ENCODE results near the gene FAM20C.
"Not testable (repeated sequence)": the region's sequence is repeated elsewhere in the genome, so short reads cannot be mapped to it uniquely, and the experiment has no call there.

The FAM20C gene

GRCh38 chr7:192701-193480 is 520 bp downstream of the FAM20C start:
- no peak for DNase-seq (ENCODE audit: low read depth)

DNA sequence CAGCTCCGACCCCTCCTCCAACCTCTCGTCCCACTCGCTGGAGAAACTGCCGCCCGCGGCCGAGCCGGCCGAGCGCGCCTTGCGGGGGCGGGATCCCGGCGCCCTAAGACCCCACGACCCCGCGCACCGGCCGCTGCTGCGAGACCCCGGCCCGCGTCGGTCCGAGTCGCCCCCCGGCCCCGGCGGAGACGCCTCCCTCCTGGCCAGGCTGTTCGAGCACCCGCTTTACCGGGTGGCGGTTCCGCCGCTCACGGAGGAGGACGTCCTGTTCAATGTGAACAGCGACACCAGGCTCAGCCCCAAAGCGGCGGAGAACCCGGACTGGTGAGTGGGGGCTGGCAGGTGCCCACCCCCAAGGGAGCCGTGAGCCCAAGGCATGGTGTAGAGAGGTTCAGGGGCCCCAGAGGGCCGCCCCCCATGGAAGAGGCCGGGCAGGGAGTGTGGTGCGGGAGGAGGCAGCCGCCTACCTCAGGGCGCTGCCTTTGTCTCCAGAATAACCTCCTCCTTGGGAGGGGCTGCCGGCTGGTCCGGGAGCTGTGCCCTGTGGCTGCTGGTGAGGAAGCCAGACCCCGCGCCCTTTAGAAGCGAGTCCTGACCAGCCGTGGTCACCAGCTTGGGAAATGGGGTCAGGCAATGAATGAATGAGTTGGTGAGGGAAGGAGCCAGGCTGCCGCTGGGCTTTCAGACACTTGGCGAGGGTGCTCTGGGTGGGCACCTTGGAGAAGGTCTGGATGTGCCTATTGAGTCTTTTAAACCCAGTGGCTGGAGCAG is 1.3 kb downstream of the FAM20C start:
- DNase-seq (ENCODE audit: low read depth) = no peak

DNA sequence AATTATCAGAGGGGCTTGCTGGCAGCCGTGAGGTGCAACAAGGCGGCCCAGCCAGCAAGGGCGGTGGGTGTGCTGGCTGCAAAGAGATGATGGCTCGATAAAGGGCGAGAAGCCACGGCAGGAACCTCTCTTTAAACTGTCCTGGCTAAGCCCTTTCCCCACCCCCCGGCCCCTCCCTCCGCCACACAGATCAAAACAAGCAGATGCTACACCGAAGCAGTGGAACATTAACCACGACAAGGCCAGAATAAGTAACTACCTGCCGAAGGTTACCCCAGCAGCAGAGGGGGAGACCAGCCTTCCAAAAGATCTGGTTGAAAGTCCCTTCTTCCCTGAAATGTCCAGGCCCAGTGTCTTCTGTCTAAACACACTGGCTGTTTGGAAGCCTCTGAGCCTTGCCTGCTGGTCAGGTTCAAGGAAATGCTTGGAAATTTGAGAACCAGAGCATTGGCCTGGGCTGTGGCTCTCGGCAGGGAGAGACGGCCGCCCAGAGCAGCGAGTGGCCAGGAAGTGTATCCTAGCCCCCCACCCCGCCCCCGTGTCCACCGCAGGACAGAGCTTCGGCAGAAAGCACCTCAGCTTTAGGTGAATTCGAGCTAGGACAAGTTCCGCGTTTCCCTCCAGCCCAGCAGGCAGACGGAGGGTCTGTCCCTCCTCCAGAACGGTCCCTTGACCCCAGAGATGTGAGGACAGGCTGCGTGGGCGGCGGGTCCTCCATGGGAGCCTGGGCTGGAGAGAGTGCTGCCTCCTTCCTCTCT is 2.1 kb downstream of the FAM20C start:
- DNase-seq (ENCODE audit: low read depth) = no peak

- DNase-seq (ENCODE audit: low read depth) = no peak
Measured at GRCh38 chr7:195010-195829, 2.8 kb downstream of the FAM20C start.

DNA sequence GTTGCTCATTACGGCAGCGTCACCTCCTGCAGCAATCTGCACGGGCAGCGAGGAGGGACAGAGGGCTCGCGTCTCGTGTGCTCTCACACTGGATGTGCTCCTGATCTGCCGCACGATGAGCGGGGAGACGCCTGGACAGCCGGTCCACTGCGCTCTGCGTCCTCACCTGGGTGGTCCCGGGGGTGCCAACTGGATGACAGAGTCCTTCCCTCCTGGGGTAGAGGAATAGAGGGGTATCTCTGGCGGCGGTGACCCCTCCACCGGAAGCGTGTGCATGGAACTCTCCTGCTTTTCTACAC is 3.4 kb downstream of the FAM20C start:
- DNase-seq (ENCODE audit: low read depth) = no peak

DNA sequence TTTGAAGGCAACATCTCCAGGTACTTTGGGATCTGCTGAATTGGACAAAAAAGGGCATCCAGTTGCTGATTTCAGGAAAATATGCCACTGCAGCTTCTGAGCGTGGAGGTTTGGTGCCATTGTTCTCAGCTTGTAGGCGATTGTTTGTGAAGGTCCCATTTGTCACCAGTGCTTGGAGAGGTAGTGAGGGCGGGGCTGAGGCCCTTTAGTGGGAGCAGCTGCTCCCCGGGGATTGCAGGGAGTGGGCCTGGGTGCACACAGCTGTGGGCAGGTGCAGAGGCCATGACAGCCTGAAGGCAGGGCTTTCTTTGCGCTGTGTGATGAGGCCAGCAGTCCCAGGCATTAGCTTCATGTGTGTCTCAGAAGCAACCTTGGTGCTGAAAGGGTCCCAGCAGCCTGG is 3.9 kb downstream of the FAM20C start:
- DNase-seq (ENCODE audit: low read depth) = no peak

DNA sequence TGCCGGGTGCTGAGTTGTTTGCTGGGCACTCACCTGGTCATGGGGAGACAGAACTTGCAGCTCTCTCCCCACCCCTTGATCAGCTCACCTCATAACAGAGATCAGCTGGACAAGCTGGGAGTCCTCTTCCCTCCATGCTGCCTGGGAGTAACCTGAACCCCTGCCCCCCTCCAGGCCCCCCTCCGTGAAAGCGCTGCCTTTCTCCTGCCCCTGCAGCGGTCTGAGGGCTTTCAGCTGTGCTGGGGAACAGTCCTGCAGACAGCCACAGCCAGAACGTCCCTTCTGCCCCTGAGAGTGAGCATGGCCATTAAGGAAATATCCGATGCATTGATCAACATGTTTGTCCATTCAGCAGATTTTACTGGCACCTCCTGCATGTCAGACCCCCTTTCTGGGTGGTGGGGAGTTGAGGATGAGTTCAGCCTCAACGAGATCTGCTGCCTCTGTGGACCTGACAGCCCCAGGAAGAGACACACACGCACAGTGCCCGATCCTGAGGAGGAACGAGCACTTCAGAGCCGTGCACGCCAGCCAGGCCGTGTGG is 4.5 kb downstream of the FAM20C start:
- no peak for DNase-seq (ENCODE audit: low read depth)

DNA sequence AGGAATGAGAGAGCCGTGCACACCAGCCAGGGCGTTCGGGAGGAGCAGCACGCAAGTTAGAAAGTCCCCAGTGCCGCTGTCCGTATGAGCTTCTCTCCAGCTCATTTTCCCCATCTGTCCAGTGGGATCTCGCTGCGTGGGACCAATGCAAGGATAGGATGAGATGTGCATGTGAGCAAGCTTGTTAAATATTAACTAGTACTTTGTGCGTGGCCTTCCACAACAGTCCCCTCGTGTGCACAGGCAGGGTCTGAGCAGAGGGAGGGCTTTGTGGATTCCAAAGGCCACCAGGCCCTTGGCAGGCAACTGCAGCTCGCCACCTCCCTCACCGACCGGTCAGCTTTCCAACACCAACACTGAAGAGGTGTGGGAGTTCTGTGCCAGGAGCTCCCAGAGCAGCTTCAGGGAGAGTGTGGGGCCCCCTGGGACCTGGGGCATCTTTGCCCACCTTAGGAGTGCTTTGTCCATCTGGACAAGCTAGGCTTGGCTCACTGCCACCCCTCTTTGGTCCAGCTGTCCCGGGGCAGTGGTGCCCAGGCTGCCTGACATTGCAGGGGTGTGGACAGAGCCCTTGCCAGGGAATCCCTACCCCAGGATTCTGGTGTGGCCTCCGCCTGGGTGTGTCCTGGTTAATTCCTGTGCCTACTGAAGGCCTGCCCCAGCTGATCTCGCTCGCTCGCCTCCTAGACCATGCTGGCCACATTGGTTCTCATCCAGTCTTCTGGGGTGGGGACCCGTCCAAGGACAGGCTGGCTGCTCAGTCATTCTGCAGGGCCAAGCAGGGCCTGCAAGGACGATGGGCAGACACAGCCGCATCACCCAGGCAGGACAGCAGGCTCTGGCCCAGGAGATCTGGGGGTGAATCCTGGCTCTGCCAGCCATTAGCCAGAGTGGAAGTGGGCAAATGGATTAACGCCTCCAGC is 5.3 kb downstream of the FAM20C start:
- no peak for DNase-seq (ENCODE audit: low read depth)

GRCh38 chr7:199483-200249 is 7.3 kb downstream of the FAM20C start:
- DNase-seq (ENCODE audit: low read depth) = no peak

DNA sequence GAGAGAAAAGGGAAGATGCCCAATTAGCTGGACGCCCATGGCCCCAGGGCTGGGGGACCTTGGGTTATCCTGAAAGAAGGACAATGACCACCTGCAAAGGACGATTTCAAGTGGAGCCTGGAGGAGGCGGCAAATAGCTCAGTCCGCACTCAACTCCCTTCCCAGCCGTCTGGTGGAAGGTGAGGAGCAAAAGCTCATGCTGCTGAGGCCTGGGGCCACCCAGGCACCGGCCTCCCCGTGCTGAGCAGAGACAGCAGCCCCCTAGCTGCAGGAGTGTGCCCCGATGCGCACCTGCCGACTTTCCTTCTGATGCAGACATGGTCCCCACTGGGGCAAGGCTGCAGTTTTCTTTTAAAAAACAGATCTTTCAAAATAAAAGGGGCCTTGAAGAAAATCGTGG is 7.9 kb downstream of the FAM20C start:
- DNase-seq (ENCODE audit: low read depth) = no peak

DNA sequence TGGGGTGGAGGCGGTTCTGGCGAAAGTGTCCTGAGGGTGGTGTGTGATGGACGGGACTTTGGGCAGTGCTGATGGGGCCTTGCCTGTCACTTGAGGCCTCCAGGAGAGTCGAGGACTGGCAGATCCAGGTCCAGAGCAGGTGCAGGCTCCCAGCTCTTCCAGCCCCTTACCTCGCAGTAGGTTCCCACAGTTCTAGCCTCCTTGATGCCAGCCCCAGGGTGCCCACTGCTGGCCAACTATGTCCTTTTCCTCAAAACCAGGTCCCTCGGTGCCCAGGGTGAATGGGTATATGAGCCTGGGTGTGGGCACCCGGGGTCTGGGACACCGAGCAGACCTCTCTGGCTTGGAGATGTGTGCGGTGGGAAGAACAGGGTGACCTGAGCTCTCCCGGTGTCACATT is 8.3 kb downstream of the FAM20C start:
- no peak for DNase-seq (ENCODE audit: low read depth)

GRCh38 chr7:204326-204725 is 12.0 kb downstream of the FAM20C start:
- DNase-seq (ENCODE audit: low read depth) = no peak

DNA sequence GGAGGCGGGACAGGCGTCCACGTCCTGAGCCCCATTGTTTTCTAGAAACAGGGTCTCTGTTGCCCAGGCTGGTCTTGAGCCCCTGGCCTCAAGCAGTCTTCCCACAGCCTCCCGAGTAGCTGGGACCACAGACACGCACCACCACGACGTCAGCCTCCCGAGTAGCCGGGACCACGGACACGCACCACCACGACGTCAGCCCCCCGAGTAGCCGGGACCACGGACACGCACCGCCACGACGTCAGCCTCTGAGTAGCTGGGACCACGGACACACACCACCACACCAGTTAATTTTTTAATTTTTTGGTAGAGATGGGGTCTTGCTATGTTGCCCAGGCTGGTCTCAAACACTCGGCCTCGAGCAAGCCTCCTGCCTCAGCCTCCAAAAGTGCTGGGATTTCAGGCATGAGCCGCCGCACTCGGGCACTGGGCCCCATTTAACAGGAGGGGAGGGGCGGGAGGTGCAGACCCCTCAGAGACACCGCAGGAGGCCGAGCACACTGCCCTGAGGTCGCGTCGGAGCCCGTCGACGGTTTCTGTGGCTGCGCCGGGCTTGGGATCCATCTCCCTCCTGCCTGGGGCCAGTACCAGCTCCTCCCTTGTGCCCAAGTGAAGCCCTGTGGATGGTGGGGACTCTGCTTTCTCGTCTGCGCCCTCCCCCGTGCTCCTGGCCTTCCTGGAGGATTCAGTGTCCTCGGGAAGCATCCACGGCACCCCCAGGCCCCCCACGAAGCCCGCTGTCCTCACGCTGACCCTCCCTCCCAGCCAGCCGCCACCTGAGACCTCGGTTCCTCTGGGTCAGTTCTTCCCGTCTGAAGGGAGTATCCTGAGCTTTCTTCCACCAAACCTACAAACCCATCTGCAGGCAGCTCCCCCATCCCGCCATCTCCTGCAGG is 13.0 kb downstream of the FAM20C start:
- no peak for DNase-seq (ENCODE audit: low read depth)

DNA sequence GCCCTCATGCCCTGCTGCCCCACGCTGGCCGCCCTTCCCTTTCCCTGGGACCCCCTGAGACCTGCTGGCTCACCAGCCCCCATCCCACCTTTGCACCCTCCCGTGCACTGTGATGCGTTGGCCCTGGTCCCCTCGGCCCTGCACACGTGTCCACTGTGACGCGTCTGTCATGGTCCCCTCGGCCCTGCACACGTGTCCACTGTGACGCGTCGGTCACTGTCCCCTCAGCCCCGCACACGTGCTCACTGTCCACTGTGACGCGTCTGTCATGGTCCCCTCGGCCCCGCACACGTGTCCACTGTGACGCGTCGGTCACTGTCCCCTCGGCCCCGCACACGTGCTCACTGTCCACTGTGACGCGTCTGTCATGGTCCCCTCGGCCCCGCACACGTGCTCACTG is 14.0 kb downstream of the FAM20C start:
- DNase-seq (ENCODE audit: low read depth) = not testable (repeated sequence)

DNA sequence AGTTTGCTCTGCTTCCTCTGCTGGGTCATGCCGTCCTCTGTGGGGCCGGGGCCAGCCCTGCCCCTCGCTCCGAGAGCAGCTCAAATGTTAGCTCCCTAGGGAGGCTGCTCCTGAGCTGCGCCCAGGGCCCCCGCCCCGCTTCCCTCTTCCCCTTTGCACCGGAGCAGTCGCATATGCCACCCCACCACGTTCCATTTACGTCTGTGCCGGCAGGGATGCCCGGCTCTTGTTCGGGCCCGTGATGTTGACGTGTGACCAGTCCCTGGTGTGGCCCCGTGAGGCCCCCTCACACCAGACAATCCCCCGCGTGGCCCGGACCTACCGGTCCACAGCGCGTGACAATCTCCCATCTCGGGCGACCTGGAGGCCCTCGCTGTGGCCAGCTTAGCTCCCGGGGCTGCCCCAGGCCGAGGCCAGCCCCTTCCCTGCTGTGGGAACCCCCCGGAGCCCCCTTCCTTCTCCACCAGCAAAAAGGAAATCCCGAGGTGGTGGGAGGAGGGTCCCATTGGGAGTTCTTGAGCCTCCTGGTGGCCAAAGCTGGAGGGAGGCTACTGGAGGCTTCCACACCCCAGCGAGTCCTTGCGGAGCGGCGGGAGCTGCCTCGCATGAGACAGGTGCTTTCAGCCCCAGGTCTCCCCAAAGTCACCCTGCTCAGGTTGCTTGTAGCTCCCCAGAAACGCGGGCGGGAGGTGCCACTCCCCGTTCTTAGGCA is 15.2 kb downstream of the FAM20C start:
- DNase-seq (ENCODE audit: low read depth) = no peak

DNA sequence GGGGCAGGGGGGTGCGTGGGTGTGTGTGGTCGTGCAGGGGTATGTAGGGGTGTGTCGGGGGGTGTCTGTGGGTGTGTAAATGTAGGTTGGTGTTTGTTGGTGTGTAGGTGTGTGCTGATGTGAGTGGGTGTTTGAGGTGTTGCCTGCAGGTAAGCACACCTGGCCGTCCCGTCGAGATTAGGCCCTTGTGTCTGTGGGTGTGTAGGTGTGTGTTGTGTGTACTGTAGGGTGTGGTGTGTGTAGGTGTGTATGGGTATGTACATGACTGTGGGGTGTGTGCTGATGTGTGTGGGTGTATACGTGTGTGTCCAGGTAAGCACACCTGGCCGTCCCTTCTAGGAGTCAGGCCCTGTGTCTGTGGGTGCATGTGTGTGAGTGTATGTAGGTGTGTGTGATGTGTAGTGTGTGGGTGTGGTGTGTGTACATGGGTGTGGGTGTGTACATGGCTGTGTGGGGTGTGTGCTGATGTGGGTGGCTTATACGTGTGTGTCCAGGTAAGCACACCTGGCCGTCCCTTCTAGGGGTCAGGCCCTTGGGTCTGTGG is 15.8 kb downstream of the FAM20C start:
- no peak for DNase-seq (ENCODE audit: low read depth)

DNA sequence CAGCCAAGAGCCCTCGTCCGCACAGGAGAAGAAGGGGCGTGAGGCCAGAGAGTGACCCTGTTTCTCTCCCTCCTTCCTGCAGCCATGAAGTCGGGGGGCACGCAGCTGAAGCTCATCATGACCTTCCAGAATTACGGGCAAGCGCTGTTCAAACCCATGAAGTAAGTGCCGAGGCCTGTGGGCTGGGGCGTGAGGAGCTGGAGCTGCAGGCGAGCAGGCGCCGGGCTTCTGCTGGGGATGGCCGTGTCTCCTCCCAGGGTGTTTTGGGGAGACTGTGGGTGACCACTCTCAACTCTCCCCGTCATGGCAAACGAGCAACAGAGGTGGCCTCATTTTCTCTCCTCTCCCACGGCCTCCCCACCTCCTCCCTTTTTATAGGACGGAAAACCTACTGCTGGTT is 16.4 kb downstream of the FAM20C start:
- no peak for DNase-seq (ENCODE audit: low read depth)

- DNase-seq (ENCODE audit: low read depth) = no peak
Measured at GRCh38 chr7:209416-209815, 17.0 kb downstream of the FAM20C start.
